Loucy (cell line): ENCODE data around the gene SETD2.

ENCODE experiments used
- H2AFZ ChIP-seq: fragments of 200-600 bp; sonication (generic); 2 replicates; pipeline ENCODE4 v1.6.0; 2016; ENCODE audit warnings: antibody characterized with exemption, mild to moderate bottlenecking, low read length, moderate library complexity
- H3F3A ChIP-seq: fragments of 200-600 bp; 2 replicates; pipeline ENCODE4 v1.6.0; 2016; ENCODE audit warnings: antibody characterized with exemption, low read depth, mild to moderate bottlenecking
- H3K27me3 ChIP-seq: fragments of 200-600 bp; sonication (generic); 2 replicates; pipeline ENCODE4 v1.6.1; 2014; ENCODE audit warnings: low read length, mild to moderate bottlenecking; ENCODE audit not compliant: insufficient read depth, poor library complexity, severe bottlenecking
- H3K36me3 ChIP-seq: fragments of 200-600 bp; sonication (generic); 2 replicates; pipeline ENCODE4 v1.6.1; 2016; ENCODE audit warnings: low read length; ENCODE audit not compliant: insufficient read depth
- H3K4me1 ChIP-seq: fragments of 200-600 bp; sonication (generic); 2 replicates; pipeline ENCODE4 v1.5.1; 2014; ENCODE audit warnings: low read length, mild to moderate bottlenecking; ENCODE audit not compliant: insufficient read depth, poor library complexity, severe bottlenecking
- H3K4me2 ChIP-seq: fragments of 200-600 bp; sonication (generic); 2 replicates; pipeline ENCODE4 v1.6.0; 2014; ENCODE audit warnings: antibody characterized with exemption, low read length, low read depth, mild to moderate bottlenecking; ENCODE audit not compliant: poor library complexity, severe bottlenecking
- H3K4me3 ChIP-seq: fragments of 200-600 bp; sonication (generic); 2 replicates; pipeline ENCODE4 v1.5.1; 2014; ENCODE audit warnings: low read length, mild to moderate bottlenecking, mixed read lengths; ENCODE audit not compliant: poor library complexity, severe bottlenecking
- H3K79me2 ChIP-seq: fragments of 200-600 bp; sonication (generic); 2 replicates; pipeline ENCODE4 v1.6.1; 2014; ENCODE audit warnings: low read length; ENCODE audit not compliant: insufficient read depth
- H3K9ac ChIP-seq: fragments of 200-600 bp; sonication (generic); 2 replicates; pipeline ENCODE4 v1.6.0; 2014; ENCODE audit warnings: mild to moderate bottlenecking, low read depth, low read length, moderate library complexity; ENCODE audit not compliant: poor library complexity, severe bottlenecking
- H3K9me2 ChIP-seq: fragments of 200-600 bp; sonication (generic); replicated peaks from 2 replicates; pipeline ENCODE4 v1.6.1; 2016; ENCODE audit warnings: low read depth, low read length, mixed read lengths
- H3K9me3 ChIP-seq: fragments of 200-600 bp; sonication (generic); 2 replicates; pipeline ENCODE4 v1.6.1; 2014; ENCODE audit warnings: mild to moderate bottlenecking, antibody characterized with exemption, low read length, low read depth; ENCODE audit not compliant: insufficient read depth
- H4K20me1 ChIP-seq: fragments of 200-600 bp; sonication (generic); 2 replicates; pipeline ENCODE4 v1.6.0; 2014; ENCODE audit warnings: antibody characterized with exemption, low read length, mild to moderate bottlenecking; ENCODE audit not compliant: insufficient read depth, poor library complexity, severe bottlenecking
- CTCF ChIP-seq: fragments of 200-600 bp; sonication (generic); conservative IDR thresholded peaks from 2 replicates; pipeline ENCODE4 v1.5.1; 2014; ENCODE audit warnings: mild to moderate bottlenecking, antibody characterized with exemption, low read length
- EZH2phosphoT487 ChIP-seq: fragments of 200-600 bp; IDR thresholded peaks from 2 replicates; pipeline ENCODE4 v1.6.1; 2018; ENCODE audit warnings: antibody characterized with exemption, mild to moderate bottlenecking, moderate library complexity, borderline replicate concordance

The SETD2 gene

DNA sequence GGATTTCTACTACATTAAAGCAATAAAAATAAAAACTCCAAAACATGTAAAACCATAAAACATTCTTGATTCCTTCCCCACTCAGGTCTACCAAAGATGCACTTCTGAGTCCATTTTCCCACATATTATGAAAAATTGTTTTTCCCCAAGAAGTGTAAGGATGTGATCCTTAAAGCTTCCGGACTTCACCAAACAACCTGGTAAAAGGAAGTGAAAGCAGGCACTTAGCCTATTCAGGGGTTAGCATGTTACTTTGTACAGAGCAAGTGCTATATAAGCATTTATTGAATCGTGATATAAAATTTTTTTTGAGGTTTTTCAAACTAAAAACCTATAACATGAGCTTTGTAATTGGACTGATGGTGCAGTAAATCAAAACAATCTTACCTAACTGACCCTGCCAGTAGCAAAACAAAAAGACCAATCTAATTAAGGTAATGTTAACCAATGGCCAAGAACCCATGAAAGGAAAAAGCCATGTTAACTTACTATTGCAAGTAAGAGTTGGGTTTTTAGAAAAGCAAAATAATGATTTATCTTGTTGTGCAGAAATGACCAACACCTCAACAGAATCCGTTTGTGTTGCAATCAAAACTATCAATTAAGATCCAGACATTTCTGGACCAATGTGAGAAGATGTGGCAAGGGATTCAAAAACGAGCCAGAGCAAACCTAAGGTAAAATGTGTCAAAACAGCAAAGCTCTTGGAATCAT, 1.8 kb downstream of the SETD2 start:
- H3K79me2 ChIP-seq = peaks cover 90% of the 10 kb centered on the region
- no peaks in the 10 kb centered on the region for H3K9me2 ChIP-seq
- no peaks in the 10 kb centered on the region for H3K36me3 ChIP-seq
- peak overlapping the region; percentile 97 for H3K4me3 ChIP-seq
- peak overlapping the region; percentile 92 for H3K4me2 ChIP-seq
- 0 out of 2 replicates have a peak, but pooled peaks cover 3% of the 10 kb centered on the region for H3F3A ChIP-seq
- H3K9me3 ChIP-seq = no peaks in the 10 kb centered on the region
- H3K4me1 ChIP-seq = peaks cover 57% of the 10 kb centered on the region
- no peaks in the 10 kb centered on the region for H3K27me3 ChIP-seq
- H2AFZ ChIP-seq = no peak overlapping the region
- peak overlapping the region; percentile 88 for H3K9ac ChIP-seq
- H4K20me1 ChIP-seq = peaks cover 58% of the 10 kb centered on the region
- TF ChIP-seq EZH2phosphoT487 (no peak), CTCF (no peak)

- H3K79me2 ChIP-seq = peaks cover 93% of the 10 kb centered on the region
- peaks cover 82% of the 10 kb centered on the region for H4K20me1 ChIP-seq
- no peaks in the 10 kb centered on the region for H3K36me3 ChIP-seq
- H3K4me1 ChIP-seq = peaks cover 56% of the 10 kb centered on the region
- no peaks in the 10 kb centered on the region for H3K9me2 ChIP-seq
- no peaks in the 10 kb centered on the region for H3K9me3 ChIP-seq
- H3F3A ChIP-seq = 0 out of 2 replicates have a peak, but pooled peaks cover 2% of the 10 kb centered on the region
- H3K4me2 ChIP-seq = peak overlapping the region; percentile 92
- no peak overlapping the region for H2AFZ ChIP-seq
- no peaks in the 10 kb centered on the region for H3K27me3 ChIP-seq
- peak overlapping the region; percentile 97 for H3K4me3 ChIP-seq
- H3K9ac ChIP-seq = peak overlapping the region; percentile 6
- TF ChIP-seq CTCF = no peak
- no peak for TF ChIP-seq EZH2phosphoT487
Observed at GRCh38 chr3:47159820-47160219, 4.1 kb downstream of the SETD2 start.

DNA sequence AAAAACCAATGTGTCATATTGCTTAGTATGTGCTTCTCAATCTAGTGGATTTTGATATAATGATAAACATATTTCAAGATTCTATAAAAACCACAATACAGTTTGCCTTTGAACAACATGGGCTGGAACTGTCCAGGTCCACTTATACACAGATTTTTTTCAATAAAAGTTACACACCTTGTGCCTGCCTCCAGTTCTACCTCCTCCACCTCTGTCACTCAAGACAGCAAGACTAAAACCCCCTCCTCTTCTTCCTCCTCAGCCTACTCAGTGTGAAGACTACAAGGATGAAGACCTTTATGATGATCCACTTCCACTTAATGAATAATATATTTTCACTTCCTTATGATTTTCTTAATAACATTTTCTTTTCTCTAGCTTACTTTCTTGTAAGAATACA, 5.7 kb downstream of the SETD2 start:
- peak overlapping the region; percentile 6 for H3K9ac ChIP-seq
- H3K79me2 ChIP-seq = peaks cover 100% of the 10 kb centered on the region
- peak overlapping the region; percentile 92 for H3K4me2 ChIP-seq
- peaks cover 89% of the 10 kb centered on the region for H4K20me1 ChIP-seq
- no peaks in the 10 kb centered on the region for H3K9me2 ChIP-seq
- H2AFZ ChIP-seq = no peak overlapping the region
- no peaks in the 10 kb centered on the region for H3F3A ChIP-seq
- no peaks in the 10 kb centered on the region for H3K9me3 ChIP-seq
- H3K4me3 ChIP-seq = peak overlapping the region; percentile 97
- TF ChIP-seq EZH2phosphoT487 (no peak), CTCF (no peak)
- no peaks in the 10 kb centered on the region for H3K27me3 ChIP-seq
- no peaks in the 10 kb centered on the region for H3K36me3 ChIP-seq
- H3K4me1 ChIP-seq = peaks cover 56% of the 10 kb centered on the region
